SK-N-SH (cell line): ENCODE data around the gene CELF4. TPM values are rescaled to one million over a fixed set of nuclear protein-coding genes. Genes with fewer than 3 reads are reported as not detected.

ENCODE experiments used
- CTCF ChIA-PET: fragments of 300-600, 350-600 bp; formaldehyde crosslinking; extraction: SDS; loops from one replicate; lab custom pipeline; 2021; lab: Yijun Ruan, JAX
- POLR2A ChIA-PET: fragments of 350-600 bp; sonication (Branson Sonifier 250); formaldehyde crosslinking; extraction: SDS; loops from one replicate; lab custom pipeline; 2020; ENCODE audit warnings: antibody characterized with exemption, inconsistent platforms; lab: Yijun Ruan, JAX
- DNase-seq: peaks from one replicate; pipeline ENCODE4 v3.0.0; 2012
- H2AFZ ChIP-seq: fragments of 200-600 bp; sonication (generic); 2 replicates; pipeline ENCODE4 v1.8.1; 2016; ENCODE audit warnings: antibody characterized with exemption, mild to moderate bottlenecking, low read depth
- H3F3A ChIP-seq: fragments of 200-600 bp; sonication (generic); replicated peaks from 2 replicates; pipeline ENCODE3; 2016; ENCODE audit warnings: antibody characterized with exemption, mild to moderate bottlenecking; ENCODE audit not compliant: insufficient read depth
- H3K27ac ChIP-seq, 2 experiments: fragments of 200-500 bp in 1 of 2; fragments of 200-600 bp in 1 of 2; sonication (Bioruptor generic) in 1 of 2; sonication (generic), shearing (Covaris generic) in 1 of 2; 2 replicates each; pipeline versions ENCODE4 v1.5.1 to v1.6.1; 2014 to 2016; ENCODE audit warnings: low read depth in 2 of 2, inconsistent platforms in 1 of 2, low read length in 1 of 2, mild to moderate bottlenecking in 1 of 2, mixed read lengths in 1 of 2
- H3K27me3 ChIP-seq: fragments of 200-600 bp; sonication (generic), shearing (Covaris generic); 2 replicates; pipeline ENCODE4 v1.6.1; 2016; ENCODE audit warnings: mixed run types; ENCODE audit not compliant: insufficient read depth
- H3K36me3 ChIP-seq, 2 experiments: fragments of 200-500 bp in 1 of 2; fragments of 200-600 bp in 1 of 2; sonication (Bioruptor generic) in 1 of 2; sonication (generic) in 1 of 2; replicated peaks in 1 of 2; 2 replicates each; pipeline versions ENCODE3 to v1.5.1; 2014 to 2016; ENCODE audit warnings: low read length in 1 of 2, mild to moderate bottlenecking in 1 of 2; ENCODE audit not compliant: insufficient read depth in 2 of 2, control insufficient read depth in 1 of 2
- H3K4me1 ChIP-seq, 2 experiments: fragments of 200-500 bp in 1 of 2; fragments of 200-600 bp in 1 of 2; sonication (Bioruptor generic) in 1 of 2; sonication (generic), shearing (Covaris generic) in 1 of 2; 2 replicates each; pipeline versions ENCODE4 v1.5.1 to v1.6.1; 2014 to 2016; ENCODE audit warnings: low read depth in 1 of 2, low read length in 1 of 2, mixed run types in 1 of 2; ENCODE audit not compliant: insufficient read depth in 2 of 2, control insufficient read depth in 1 of 2
- H3K4me2 ChIP-seq: fragments of 200-600 bp; sonication (generic), shearing (Covaris generic); 2 replicates; pipeline ENCODE4 v1.6.1; 2017; ENCODE audit warnings: mixed run types
- H3K4me3 ChIP-seq, 2 experiments: fragments of 200-500 bp in 1 of 2; fragments of 200-600 bp in 1 of 2; sonication (Bioruptor generic) in 1 of 2; sonication (generic), shearing (Covaris generic) in 1 of 2; 2 replicates each; pipeline versions ENCODE4 v1.5.1 to v1.8.1; 2014 to 2016; ENCODE audit warnings: low read depth in 2 of 2, inconsistent platforms in 1 of 2, low read length in 1 of 2, mild to moderate bottlenecking in 1 of 2, mixed read lengths in 1 of 2, moderate library complexity in 1 of 2
- H3K79me2 ChIP-seq: fragments of 200-600 bp; sonication (generic); 2 replicates; pipeline ENCODE4 v1.8.1; 2017; ENCODE audit warnings: mild to moderate bottlenecking; ENCODE audit not compliant: insufficient read depth
- H3K9ac ChIP-seq: fragments of 200-600 bp; sonication (generic); 2 replicates; pipeline ENCODE4 v1.6.1; 2017; ENCODE audit warnings: mixed run types
- H3K9me2 ChIP-seq: fragments of 200-600 bp; sonication (generic); 2 replicates; pipeline ENCODE4 v1.6.1; 2017; ENCODE audit warnings: mixed run types
- H3K9me3 ChIP-seq: fragments of 200-600 bp; sonication (generic); 2 replicates; pipeline ENCODE4 v1.6.1; 2017; ENCODE audit warnings: mixed run types, mild to moderate bottlenecking, moderate library complexity
- H4K20me1 ChIP-seq: fragments of 200-600 bp; sonication (generic); 2 replicates; pipeline ENCODE4 v1.6.1; 2017; ENCODE audit warnings: mild to moderate bottlenecking, mixed run types; ENCODE audit not compliant: insufficient read depth
- CHD2 ChIP-seq: fragments of 150-350 bp; IDR thresholded peaks from 2 replicates; pipeline ENCODE4 v1.6.1; 2018; ENCODE audit warnings: low read length; ENCODE audit not compliant: partially characterized antibody
- ELF1 ChIP-seq: IDR thresholded peaks from 2 replicates; pipeline ENCODE4 v1.4.0; 2012
- EZH2phosphoT487 ChIP-seq: fragments of 200-600 bp; sonication (generic); IDR thresholded peaks from 2 replicates; pipeline ENCODE4 v1.6.1; 2017; ENCODE audit warnings: low read depth, mixed run types, mild to moderate bottlenecking, antibody characterized with exemption, moderate library complexity, borderline replicate concordance
- FOSL2 ChIP-seq: IDR thresholded peaks from 2 replicates; pipeline ENCODE4 v1.4.0; 2012; ENCODE audit warnings: low read depth, mild to moderate bottlenecking, moderate library complexity, borderline replicate concordance
- FOXJ3 ChIP-seq: sonication (generic); formaldehyde crosslinking; IDR thresholded peaks from 2 replicates; pipeline ENCODE4 v1.5.1; 2020; ENCODE audit warnings: mild to moderate bottlenecking, missing genetic modification reagents
- FOXM1 ChIP-seq: IDR thresholded peaks from 2 replicates; pipeline ENCODE4 v1.4.0; 2012; ENCODE audit warnings: low read depth, mild to moderate bottlenecking
- GATA2 ChIP-seq: sonication (generic); formaldehyde crosslinking; IDR thresholded peaks from 2 replicates; pipeline ENCODE4 v1.5.0; 2020; ENCODE audit warnings: mild to moderate bottlenecking, missing genetic modification reagents
- MAX ChIP-seq: IDR thresholded peaks from 2 replicates; pipeline ENCODE4 v1.4.0; 2012; ENCODE audit warnings: low read depth
- MEF2A ChIP-seq: IDR thresholded peaks from 2 replicates; pipeline ENCODE4 v1.4.0; 2012; ENCODE audit warnings: low read depth, borderline replicate concordance
- MXI1 ChIP-seq: IDR thresholded peaks from 2 replicates; pipeline ENCODE4 v1.6.1; 2012; ENCODE audit warnings: mild to moderate bottlenecking, low read depth, low read length, improper control_type of control experiment
- NFIC ChIP-seq: IDR thresholded peaks from 2 replicates; pipeline ENCODE4 v1.4.0; 2012; ENCODE audit warnings: borderline replicate concordance
- NRF1 ChIP-seq: IDR thresholded peaks from 2 replicates; pipeline ENCODE4 v1.6.1; 2012; ENCODE audit warnings: low read depth, mild to moderate bottlenecking, low read length
- RCOR1 ChIP-seq: fragments of 150-350 bp; IDR thresholded peaks from 2 replicates; pipeline ENCODE4 v1.6.1; 2017; ENCODE audit warnings: antibody characterized with exemption, low read length
- REST ChIP-seq: IDR thresholded peaks from 2 replicates; pipeline ENCODE4 v1.6.1; 2012; ENCODE audit warnings: mild to moderate bottlenecking, low read depth, low read length, moderate library complexity
- RXRA ChIP-seq: IDR thresholded peaks from 2 replicates; pipeline ENCODE4 v1.4.0; 2012; ENCODE audit warnings: low read depth, mild to moderate bottlenecking, borderline replicate concordance
- SMC3 ChIP-seq: IDR thresholded peaks from 2 replicates; pipeline ENCODE4 v1.6.1; 2012; ENCODE audit warnings: low read depth, low read length, improper control_type of control experiment
- TAF1 ChIP-seq: IDR thresholded peaks from 2 replicates; pipeline ENCODE4 v1.6.1; 2012; ENCODE audit warnings: low read depth, mild to moderate bottlenecking, low read length, moderate library complexity, borderline replicate concordance
- TCF12 ChIP-seq: IDR thresholded peaks from 2 replicates; pipeline ENCODE4 v1.4.0; 2012
- TEAD4 ChIP-seq: IDR thresholded peaks from 2 replicates; pipeline ENCODE4 v1.4.0; 2012; ENCODE audit warnings: mild to moderate bottlenecking, borderline replicate concordance; ENCODE audit not compliant: insufficient read depth
- YY1 ChIP-seq: IDR thresholded peaks from 2 replicates; pipeline ENCODE4 v1.4.0; 2012; ENCODE audit warnings: low read depth, mild to moderate bottlenecking
- WGBS: methylation state at CpG from one replicate; pipeline ENCODE4 v1.1.6; 2017; ENCODE audit warnings: low lambda C conversion rate; 5-methylcytosine and 5-hydroxymethylcytosine counted together
- polyA plus RNA-seq, 3 experiments: library from polyadenylated mRNA; depleted of rRNA; stranded (reverse); fragments of >200 nt; gene quantifications; 2 replicates each; pipeline ENCODE4 v1.2.3, GENCODE V29; 2012
- TF ChIP-seq, protein P1 (sequence below): IDR thresholded peaks from 2 replicates; pipeline ENCODE4 v1.4.0; 2012; ENCODE audit warnings: low read depth, borderline replicate concordance

CELF4 gene
- polyA plus RNA-seq, 1 of the 3 experiments (the other 2 are of a cell fraction): 0.26 TPM

- no peak for DNase-seq
- Histone ChIP-seq H3F3A (no peaks in the 10 kb centered on the region), H3K27ac (no peak overlapping the region), H3K9me3 (no peaks in the 10 kb centered on the region), H3K4me1 (peaks cover 0 to 36% of the 10 kb centered on the region in 2 experiments; a peak in 2 of 4 replicates), H3K9ac (no peak overlapping the region), H3K4me2 (no peak overlapping the region), H4K20me1 (no peaks in the 10 kb centered on the region), H3K79me2 (no peaks in the 10 kb centered on the region), H3K4me3 (no peak overlapping the region), H3K9me2 (no peaks in the 10 kb centered on the region), H3K27me3 (no peaks in the 10 kb centered on the region), H2AFZ (no peak overlapping the region), H3K36me3 (no peaks in the 10 kb centered on the region)
- WGBS: 53% methylated on average over 17 of the region's 18 CpGs
- POLR2A ChIA-PET: no interaction called here
- CTCF ChIA-PET: no interaction called here
- TF ChIP-seq MEF2A (no peak), EZH2phosphoT487 (no peak), MXI1 (no peak), RXRA (no peak), NRF1 (no peak), FOSL2 (no peak), ELF1 (no peak), TCF12 (no peak), FOXJ3 (CRISPR knock-in tag) (no peak), REST (no peak), RCOR1 (no peak)
Observed at GRCh38 chr18:37553633-37554398, 11.8 kb downstream of the CELF4 start.

GRCh38 chr18:37552286-37552685 lies 13.3 kb downstream of the CELF4 start:
- peaks cover 0 to 45% of the 10 kb centered on the region in 2 experiments; a peak in 2 of 4 replicates for H3K4me1 ChIP-seq
- H3K9ac ChIP-seq: no peak overlapping the region
- no peaks in the 10 kb centered on the region for H3K9me2 ChIP-seq
- H3K36me3 ChIP-seq: no peaks in the 10 kb centered on the region
- H3K9me3 ChIP-seq: no peaks in the 10 kb centered on the region
- no peaks in the 10 kb centered on the region for H3K79me2 ChIP-seq
- DNase-seq: no peak
- no peak overlapping the region for H3K4me3 ChIP-seq
- WGBS: 37% methylated on average over 5 of the region's 5 CpGs
- no peak overlapping the region; a peak in 1 of 4 replicates for H3K27ac ChIP-seq
- H4K20me1 ChIP-seq: no peaks in the 10 kb centered on the region
- H3K4me2 ChIP-seq: no peak overlapping the region
- POLR2A ChIA-PET: interaction anchor here (0.8 kb wide), 1 partner anchor 12 kb away, joined by 3 read pairs; no protein-coding TSS in a partner anchor
- no peaks in the 10 kb centered on the region for H3K27me3 ChIP-seq
- no peaks in the 10 kb centered on the region for H3F3A ChIP-seq
- CTCF ChIA-PET: interaction anchor here (0.9 to 1.5 kb wide), 2 partner anchors 13 to 160 kb away, joined by 3 read pairs; no protein-coding TSS in a partner anchor
- H2AFZ ChIP-seq: no peak overlapping the region
- TF ChIP-seq RCOR1 (no peak), EZH2phosphoT487 (no peak), TAF1 (no peak), SMC3 (no peak), YY1 (no peak), NRF1 (no peak), TEAD4 (no peak), NFIC (no peak), MAX (no peak), GATA2 (no peak), FOXM1 (no peak), CHD2 (no peak)
- TF ChIP-seq, protein P1, sequence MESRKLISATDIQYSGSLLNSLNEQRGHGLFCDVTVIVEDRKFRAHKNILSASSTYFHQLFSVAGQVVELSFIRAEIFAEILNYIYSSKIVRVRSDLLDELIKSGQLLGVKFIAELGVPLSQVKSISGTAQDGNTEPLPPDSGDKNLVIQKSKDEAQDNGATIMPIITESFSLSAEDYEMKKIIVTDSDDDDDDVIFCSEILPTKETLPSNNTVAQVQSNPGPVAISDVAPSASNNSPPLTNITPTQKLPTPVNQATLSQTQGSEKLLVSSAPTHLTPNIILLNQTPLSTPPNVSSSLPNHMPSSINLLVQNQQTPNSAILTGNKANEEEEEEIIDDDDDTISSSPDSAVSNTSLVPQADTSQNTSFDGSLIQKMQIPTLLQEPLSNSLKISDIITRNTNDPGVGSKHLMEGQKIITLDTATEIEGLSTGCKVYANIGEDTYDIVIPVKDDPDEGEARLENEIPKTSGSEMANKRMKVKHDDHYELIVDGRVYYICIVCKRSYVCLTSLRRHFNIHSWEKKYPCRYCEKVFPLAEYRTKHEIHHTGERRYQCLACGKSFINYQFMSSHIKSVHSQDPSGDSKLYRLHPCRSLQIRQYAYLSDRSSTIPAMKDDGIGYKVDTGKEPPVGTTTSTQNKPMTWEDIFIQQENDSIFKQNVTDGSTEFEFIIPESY: no peak
